NCI-H748 treated with DMSO at 0.1 percent for 48 hours (cell line): ENCODE results near the gene DCTN1.
"Not testable (repeated sequence)": the region's sequence is repeated elsewhere in the genome, so short reads cannot be mapped to it uniquely, and the experiment has no call there.

ENCODE experiments used
- DNase-seq: peaks from one replicate; lab custom pipeline; 2025; lab: John Stamatoyannopoulos, UW

Gene DCTN1

GRCh38 chr2:74369976-74370375 lies 10.1 kb downstream of the DCTN1 start:
- no peak for DNase-seq

GRCh38 chr2:74368499-74368898 lies 11.6 kb downstream of the DCTN1 start:
- no peak for DNase-seq

- DNase-seq: no peak
These were observed 12.3 kb downstream of the DCTN1 start for GRCh38 chr2:74367789-74368188.

GRCh38 chr2:74366036-74366435 lies 14.1 kb downstream of the DCTN1 start:
- no peak for DNase-seq

GRCh38 chr2:74364533-74365505 lies 15.3 kb downstream of the DCTN1 start:
- DNase-seq: no peak

GRCh38 chr2:74361327-74361726 lies 18.8 kb downstream of the DCTN1 start:
- DNase-seq: no peak

- DNase-seq: no peak
These were observed 22.5 kb downstream of the DCTN1 start for GRCh38 chr2:74357627-74358026.

GRCh38 chr2:74349889-74350288 lies 30.2 kb downstream of the DCTN1 start:
- DNase-seq: no peak

GRCh38 chr2:74347742-74348141 lies 32.4 kb downstream of the DCTN1 start:
- DNase-seq: no peak

GRCh38 chr2:74347303-74347702 lies 32.8 kb downstream of the DCTN1 start:
- no peak for DNase-seq

GRCh38 chr2:74345272-74345943 lies 34.7 kb downstream of the DCTN1 start:
- no peak for DNase-seq

GRCh38 chr2:74343316-74343715 lies 36.8 kb downstream of the DCTN1 start, which contains the start of gene SLC4A5:
TSS of gene SLC4A5 (minus strand) at chr2:74343416. CDS start at chr2:74315023, 28,393 bp downstream.
- DNase-seq: no peak

GRCh38 chr2:74336227-74336626 lies 43.9 kb downstream of the DCTN1 start:
- not testable (repeated sequence) for DNase-seq

GRCh38 chr2:74334931-74335333 lies 45.2 kb downstream of the DCTN1 start:
- DNase-seq: peak; percentile 16

GRCh38 chr2:74333896-74334586 lies 46.1 kb downstream of the DCTN1 start:
- no peak for DNase-seq

- peak; percentile 11 for DNase-seq
These were observed 46.9 kb downstream of the DCTN1 start for GRCh38 chr2:74333175-74333574.

- DNase-seq: no peak
These were observed 47.4 kb downstream of the DCTN1 start for GRCh38 chr2:74332550-74333174.

- no peak for DNase-seq
These were observed 51.5 kb downstream of the DCTN1 start for GRCh38 chr2:74328573-74328972.

GRCh38 chr2:74328074-74328473 lies 52.0 kb downstream of the DCTN1 start:
- DNase-seq: no peak

- DNase-seq: no peak
These were observed 52.5 kb downstream of the DCTN1 start for GRCh38 chr2:74327627-74328026.

- DNase-seq: no peak
These were observed 52.9 kb downstream of the DCTN1 start for GRCh38 chr2:74327199-74327598.

- DNase-seq: no peak
These were observed 54.3 kb downstream of the DCTN1 start for GRCh38 chr2:74325815-74326214.
